DMS 273 (cell line): Measurements from ENCODE around the gene DCANP1.

ENCODE experiments used
- DNase-seq: peaks from one replicate; lab custom pipeline; 2025; ENCODE audit not compliant: unreplicated experiment; lab: John Stamatoyannopoulos, UW

DCANP1 gene

GRCh38 chr5:135426102-135427082 is 20.8 kb downstream of the DCANP1 start:
- peak; percentile 82 for DNase-seq

GRCh38 chr5:135425641-135426040 is 21.5 kb downstream of the DCANP1 start:
- no peak for DNase-seq

- DNase-seq: no peak
Observed at GRCh38 chr5:135423846-135424168, 23.3 kb downstream of the DCANP1 start.

- no peak for DNase-seq
Observed at GRCh38 chr5:135423146-135423845, 23.9 kb downstream of the DCANP1 start.

- DNase-seq: no peak
Observed at GRCh38 chr5:135422419-135422818, 24.7 kb downstream of the DCANP1 start.

GRCh38 chr5:135417083-135417482 is 30.1 kb downstream of the DCANP1 start:
- DNase-seq: no peak

- DNase-seq: no peak
Observed at GRCh38 chr5:135405082-135405481, 42.1 kb downstream of the DCANP1 start.

GRCh38 chr5:135402031-135402430 is 45.1 kb downstream of the DCANP1 start:
- DNase-seq: no peak

GRCh38 chr5:135400866-135401265 is 46.3 kb downstream of the DCANP1 start:
- no peak for DNase-seq

GRCh38 chr5:135399794-135400542 is 47.2 kb downstream of the DCANP1 start:
- DNase-seq: no peak

GRCh38 chr5:135398855-135399793 is 48.0 kb downstream of the DCANP1 start, which contains the start of gene MACROH2A1:
Gene MACROH2A1, minus strand, starts transcription at chr5:135399231. Its CDS starts 10,138 bp downstream, at chr5:135389093.
- peak; percentile 92 for DNase-seq

GRCh38 chr5:135398160-135398854 is 48.8 kb downstream of the DCANP1 start:
- peak; percentile 67 for DNase-seq

- DNase-seq: no peak
Observed at GRCh38 chr5:135397084-135397483, 50.1 kb downstream of the DCANP1 start.

GRCh38 chr5:135396459-135397055 is 50.6 kb downstream of the DCANP1 start:
- no peak for DNase-seq

GRCh38 chr5:135395866-135396265 is 51.3 kb downstream of the DCANP1 start:
- no peak for DNase-seq

- DNase-seq: no peak
Observed at GRCh38 chr5:135395451-135395850, 51.7 kb downstream of the DCANP1 start.
